Neuronal stem cell (in vitro differentiated cells): ENCODE measurements around the gene SOBP.

Experiments
- DNase-seq: peaks from one replicate; pipeline ENCODE4 v3.0.0-alpha.2; 2013; ENCODE audit warnings: low spot score
- H2AFZ ChIP-seq: one replicate; pipeline ENCODE4 v1.6.1; 2013; ENCODE audit warnings: mild to moderate bottlenecking, low read length, inconsistent platforms
- H2AK5ac ChIP-seq: 2 replicates; pipeline ENCODE4 v1.6.1; 2013; ENCODE audit warnings: low read depth, mild to moderate bottlenecking, inconsistent platforms, low read length, moderate library complexity, mixed read lengths
- H2BK120ac ChIP-seq: 2 replicates; pipeline ENCODE4 v1.6.1; 2013; ENCODE audit warnings: low read depth, mild to moderate bottlenecking, inconsistent platforms, low read length, moderate library complexity, mixed read lengths
- H2BK12ac ChIP-seq: one replicate; pipeline ENCODE4 v1.6.1; 2013; ENCODE audit warnings: low read length, inconsistent platforms
- H2BK15ac ChIP-seq: 2 replicates; pipeline ENCODE4 v1.6.1; 2013; ENCODE audit warnings: mild to moderate bottlenecking, low read length, inconsistent platforms, mixed read lengths
- H2BK5ac ChIP-seq: one replicate; pipeline ENCODE4 v1.6.1; 2013; ENCODE audit warnings: inconsistent platforms, mild to moderate bottlenecking, low read length, moderate library complexity
- H3K14ac ChIP-seq: one replicate; pipeline ENCODE4 v1.6.1; 2013; ENCODE audit warnings: low read length, inconsistent platforms
- H3K18ac ChIP-seq: 2 replicates; pipeline ENCODE4 v1.6.1; 2013; ENCODE audit warnings: low read length, inconsistent platforms
- H3K23ac ChIP-seq: 2 replicates; pipeline ENCODE4 v1.6.1; 2013; ENCODE audit warnings: low read depth, mild to moderate bottlenecking, mixed read lengths, low read length, inconsistent platforms; ENCODE audit not compliant: poor library complexity
- H3K27ac ChIP-seq: replicated peaks from 3 replicates; pipeline ENCODE4 v1.5.1; 2013; ENCODE audit warnings: low read length, inconsistent platforms
- H3K27me3 ChIP-seq, 3 experiments: 2 replicates each; pipeline ENCODE4 v1.6.1; 2013; ENCODE audit warnings: low read length in 3 of 3, mild to moderate bottlenecking in 2 of 3, inconsistent platforms in 1 of 3, low read depth in 1 of 3, mixed read lengths in 1 of 3, moderate library complexity in 1 of 3; ENCODE audit not compliant: control insufficient read depth in 3 of 3, insufficient read depth in 3 of 3
- H3K36me3 ChIP-seq, 2 donors: replicated peaks in 1 of 2; 2 replicates each; pipeline ENCODE4 v1.6.1; 2013; ENCODE audit warnings: low read length in 2 of 2; ENCODE audit not compliant: control insufficient read depth in 2 of 2, insufficient read depth in 2 of 2
- H3K4ac ChIP-seq: 2 replicates; pipeline ENCODE4 v1.6.1; 2013; ENCODE audit warnings: inconsistent platforms, mild to moderate bottlenecking, low read length, moderate library complexity
- H3K4me1 ChIP-seq, 2 donors: 1 replicate in 1 of 2; 2 replicates in 1 of 2; pipeline ENCODE4 v1.6.1; 2013; ENCODE audit warnings: low read length in 2 of 2, low read depth in 1 of 2; ENCODE audit not compliant: control insufficient read depth in 2 of 2, insufficient read depth in 1 of 2
- H3K4me2 ChIP-seq: one replicate; pipeline ENCODE4 v1.6.1; 2013; ENCODE audit warnings: mild to moderate bottlenecking, low read length, inconsistent platforms; ENCODE audit not compliant: insufficient read depth, poor library complexity, severe bottlenecking
- H3K4me3 ChIP-seq, 2 donors: 2 replicates each; pipeline ENCODE4 v1.5.1; 2013; ENCODE audit warnings: low read length in 2 of 2, mild to moderate bottlenecking in 2 of 2, inconsistent platforms in 1 of 2, moderate library complexity in 1 of 2
- H3K79me1 ChIP-seq: one replicate; pipeline ENCODE4 v1.6.1; 2013; ENCODE audit warnings: low read depth, mild to moderate bottlenecking, inconsistent platforms, low read length, moderate library complexity
- H3K9ac ChIP-seq: one replicate; pipeline ENCODE4 v1.6.1; 2013; ENCODE audit warnings: mild to moderate bottlenecking, low read depth, low read length, inconsistent platforms; ENCODE audit not compliant: poor library complexity
- H3K9me3 ChIP-seq, 2 donors: replicated peaks in 1 of 2; 2 replicates each; pipeline versions ENCODE3 to v1.6.1; 2013; ENCODE audit warnings: low read length in 2 of 2, mild to moderate bottlenecking in 2 of 2, inconsistent platforms in 1 of 2, low read depth in 1 of 2, mixed read lengths in 1 of 2, moderate library complexity in 1 of 2; ENCODE audit not compliant: control insufficient read depth in 2 of 2, insufficient read depth in 1 of 2
- H4K8ac ChIP-seq: one replicate; pipeline ENCODE4 v1.6.1; 2013; ENCODE audit warnings: low read depth, mild to moderate bottlenecking, inconsistent platforms, low read length, moderate library complexity
- H4K91ac ChIP-seq: one replicate; pipeline ENCODE4 v1.6.1; 2013; ENCODE audit warnings: low read length, low read depth, mild to moderate bottlenecking, inconsistent platforms; ENCODE audit not compliant: poor library complexity
- WGBS, 2 donors: extraction: QIAGEN DNeasy Blood & Tissue Kit; methylation state at CpG; one replicate each; pipeline ENCODE4 v1.1.7; 2013; ENCODE audit warnings: missing lambda C conversion rate in 2 of 2, mixed read lengths in 1 of 2; ENCODE audit not compliant: insufficient read length in 2 of 2, insufficient replicate concordance in 1 of 2; ENCODE audit errors: extremely low coverage in 2 of 2; 5-methylcytosine and 5-hydroxymethylcytosine counted together

Gene SOBP

DNA sequence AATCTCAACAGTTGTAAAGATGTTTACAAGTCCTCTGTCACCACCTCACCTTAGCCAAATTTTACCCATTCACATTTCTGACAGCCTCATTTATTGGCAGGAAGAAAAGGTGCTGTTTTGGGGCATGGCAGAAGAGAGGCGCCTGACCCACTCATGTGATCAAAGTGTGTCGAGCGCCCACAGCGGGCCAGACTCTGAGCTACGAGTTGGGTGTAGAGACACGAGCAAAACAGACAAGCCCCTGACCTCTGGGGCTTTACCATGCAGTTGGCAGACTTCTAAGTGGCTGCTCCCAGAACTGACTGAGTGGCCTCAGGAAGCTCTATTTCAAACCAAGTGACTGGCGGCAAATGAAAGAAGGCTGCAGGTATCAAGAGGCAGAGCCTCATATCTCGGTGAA is 167.0 kb downstream of the SOBP start:
- H3K4me3 ChIP-seq, result no peak overlapping the region
- no peak overlapping the region for H3K18ac ChIP-seq
- no peak overlapping the region for H2BK120ac ChIP-seq
- H3K9me3 ChIP-seq, result peaks cover 0 to 6% of the 10 kb centered on the region in 2 donors
- H2BK12ac ChIP-seq, result no peak overlapping the region
- H2AK5ac ChIP-seq, result no peak overlapping the region
- no peak overlapping the region for H3K14ac ChIP-seq
- H3K4ac ChIP-seq, result no peak overlapping the region
- H3K4me1 ChIP-seq, result peaks cover 11 to 13% of the 10 kb centered on the region in 2 donors
- no peak overlapping the region for H3K4me2 ChIP-seq
- no peak overlapping the region for H2BK5ac ChIP-seq
- no peak overlapping the region for H4K8ac ChIP-seq
- no peaks in the 10 kb centered on the region for H3K79me1 ChIP-seq
- DNase-seq, result no peak
- no peak overlapping the region for H3K9ac ChIP-seq
- H3K27me3 ChIP-seq, result no peaks in the 10 kb centered on the region
- H3K36me3 ChIP-seq, result peaks cover 0 to 47% of the 10 kb centered on the region in 2 donors
- no peak overlapping the region for H2BK15ac ChIP-seq
- H3K27ac ChIP-seq, result no peak overlapping the region
- no peak overlapping the region for H3K23ac ChIP-seq
- no CpG with 5 or more reads among the region's 8 CpGs for WGBS, 2 donors
- no peak overlapping the region for H2AFZ ChIP-seq
- H4K91ac ChIP-seq, result no peak overlapping the region

DNA sequence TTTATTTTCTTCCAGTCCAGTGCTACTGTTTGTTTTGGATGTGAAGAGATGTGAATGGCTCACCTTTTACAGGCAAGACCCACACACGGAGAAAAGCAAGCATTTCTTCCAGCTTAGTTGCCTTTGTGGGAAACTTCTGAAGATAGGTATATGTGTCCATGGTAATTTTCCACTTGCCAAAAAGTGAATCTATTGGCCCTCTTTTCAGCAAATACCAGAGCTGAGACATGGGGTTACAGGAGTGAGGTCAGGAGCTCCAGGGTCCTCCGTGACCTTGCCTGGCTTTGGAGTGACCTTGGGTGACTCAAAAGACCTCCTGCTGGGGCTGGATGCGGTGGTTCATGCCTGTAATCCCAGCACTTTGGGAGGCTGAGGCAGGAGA is 167.4 kb downstream of the SOBP start:
- peaks cover 0 to 1% of the 10 kb centered on the region in 2 donors for H3K9me3 ChIP-seq
- no peak overlapping the region for H2BK12ac ChIP-seq
- no peak overlapping the region for H3K18ac ChIP-seq
- H3K9ac ChIP-seq, result no peak overlapping the region
- WGBS, 2 donors, result no CpG with 5 or more reads among the region's 3 CpGs
- no peak overlapping the region for H3K4ac ChIP-seq
- H3K27me3 ChIP-seq, result no peaks in the 10 kb centered on the region
- no peak overlapping the region for H2BK15ac ChIP-seq
- H3K4me3 ChIP-seq, result no peak overlapping the region
- H2AFZ ChIP-seq, result no peak overlapping the region
- H2BK120ac ChIP-seq, result no peak overlapping the region
- no peak overlapping the region for H4K8ac ChIP-seq
- H3K14ac ChIP-seq, result no peak overlapping the region
- H3K27ac ChIP-seq, result no peak overlapping the region
- no peak overlapping the region for H3K23ac ChIP-seq
- peaks cover 0 to 47% of the 10 kb centered on the region in 2 donors for H3K36me3 ChIP-seq
- DNase-seq, result no peak
- peaks cover 13 to 15% of the 10 kb centered on the region in 2 donors for H3K4me1 ChIP-seq
- no peak overlapping the region for H3K4me2 ChIP-seq
- no peaks in the 10 kb centered on the region for H3K79me1 ChIP-seq
- no peak overlapping the region for H2BK5ac ChIP-seq
- no peak overlapping the region for H2AK5ac ChIP-seq
- H4K91ac ChIP-seq, result no peak overlapping the region

DNA sequence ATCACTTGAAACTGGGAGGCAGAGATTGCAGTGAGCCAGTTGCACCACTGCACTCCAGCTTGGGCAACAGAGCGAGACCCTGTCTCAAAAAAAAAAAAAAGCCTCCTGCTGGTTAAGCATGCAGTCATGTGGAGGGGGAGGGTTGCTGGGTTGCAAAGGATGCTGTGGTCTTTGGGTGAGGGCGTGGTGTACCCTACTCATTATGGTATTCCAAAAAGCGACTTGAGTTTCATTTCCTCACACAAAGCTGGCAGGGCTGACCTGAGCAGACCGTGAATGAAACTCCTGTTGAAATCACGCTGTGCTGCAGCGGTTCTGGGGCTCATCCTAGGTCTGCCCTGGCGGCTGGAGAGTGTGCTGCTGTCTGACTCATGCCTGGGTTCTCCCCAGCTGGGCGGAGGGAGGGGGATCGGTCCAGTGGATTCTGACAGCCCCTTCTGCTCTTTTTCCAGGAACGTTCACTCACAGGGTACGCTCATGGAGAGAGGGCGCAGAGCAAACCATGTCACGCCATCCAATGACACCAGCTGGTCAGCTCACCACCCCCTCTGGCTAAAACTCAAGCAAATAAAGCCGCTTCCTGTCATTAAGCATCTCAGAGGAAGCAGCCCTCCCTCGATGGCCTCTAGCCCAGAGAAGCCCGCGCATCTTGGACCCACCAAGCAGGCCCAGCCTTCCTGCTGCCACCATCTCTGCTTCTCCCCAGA is 168.0 kb downstream of the SOBP start:
- Histone ChIP-seq H2BK120ac (no peak overlapping the region), H2BK12ac (no peak overlapping the region), H3K23ac (no peak overlapping the region), H3K4me3 (no peak overlapping the region), H4K8ac (no peak overlapping the region), H2BK5ac (no peak overlapping the region), H2AFZ (no peak overlapping the region), H3K18ac (peak overlapping the region; percentile 39), H3K4me1 (peaks cover 13 to 16% of the 10 kb centered on the region in 2 donors), H3K4ac (no peak overlapping the region), H2AK5ac (peak overlapping the region; percentile 24), H3K4me2 (no peak overlapping the region), H3K14ac (no peak overlapping the region), H3K9me3 (no peaks in the 10 kb centered on the region), H3K79me1 (no peaks in the 10 kb centered on the region), H3K36me3 (peaks cover 0 to 47% of the 10 kb centered on the region in 2 donors), H3K27me3 (no peaks in the 10 kb centered on the region), H2BK15ac (no peak overlapping the region), H3K27ac (no peak overlapping the region), H4K91ac (no peak overlapping the region), H3K9ac (no peak overlapping the region)
- WGBS, 2 donors, result no CpG with 5 or more reads among the region's 17 CpGs
- DNase-seq, result no peak

DNA sequence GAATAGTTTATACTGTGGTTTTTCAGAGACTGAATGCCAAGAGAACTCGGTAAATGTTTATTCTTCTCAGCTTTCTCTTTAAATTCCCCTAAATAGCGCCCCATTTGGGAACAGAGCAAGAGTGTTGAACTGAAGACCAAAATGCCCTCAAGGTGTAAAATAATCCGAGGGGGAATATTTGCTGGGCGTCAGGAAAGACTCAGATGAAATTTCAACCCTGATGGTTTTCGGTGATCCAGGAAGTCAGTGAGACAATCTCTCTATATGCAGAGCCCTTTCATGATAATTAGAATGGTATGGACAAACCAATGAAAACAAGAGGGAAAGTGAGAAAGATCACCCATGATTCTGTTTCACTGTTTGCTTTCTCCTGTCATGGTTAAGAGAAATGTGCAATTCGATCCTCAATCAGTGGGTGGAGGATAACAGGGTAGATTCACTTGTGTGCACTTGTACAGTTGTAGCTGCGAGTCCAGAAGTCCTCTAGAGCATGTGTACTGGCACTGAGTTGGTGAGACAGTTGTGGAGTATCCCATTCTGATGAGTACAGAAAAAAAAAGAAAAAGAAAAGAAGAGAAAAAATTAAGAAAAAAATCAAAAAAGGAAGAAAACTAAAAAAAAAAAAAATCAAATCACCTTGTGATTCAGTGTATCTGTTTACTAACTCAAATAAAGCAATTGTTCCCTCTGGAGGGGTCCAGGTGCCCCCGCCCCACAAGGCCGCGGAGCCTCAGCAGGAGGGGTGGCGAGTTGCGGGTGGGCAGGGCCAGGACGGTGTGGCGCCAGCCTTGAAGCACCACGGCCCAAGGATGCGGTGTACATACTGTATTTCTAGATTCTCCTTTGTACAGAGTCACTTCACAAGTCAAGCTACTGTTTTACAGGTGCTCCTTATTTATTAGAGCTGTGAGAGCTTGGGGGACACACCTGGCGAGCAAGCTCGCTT is 169.3 kb downstream of the SOBP start:
- WGBS, 2 donors, result no CpG with 5 or more reads among the region's 18 CpGs
- H2AFZ ChIP-seq, result no peak overlapping the region
- no peaks in the 10 kb centered on the region for H3K27me3 ChIP-seq
- H3K79me1 ChIP-seq, result no peaks in the 10 kb centered on the region
- no peak overlapping the region for H3K9ac ChIP-seq
- no peak overlapping the region for H2BK120ac ChIP-seq
- H2BK5ac ChIP-seq, result no peak overlapping the region
- H3K4ac ChIP-seq, result no peak overlapping the region
- H2AK5ac ChIP-seq, result no peak overlapping the region
- no peak overlapping the region for H3K4me2 ChIP-seq
- peaks cover 13 to 16% of the 10 kb centered on the region in 2 donors for H3K4me1 ChIP-seq
- H3K9me3 ChIP-seq, result no peaks in the 10 kb centered on the region
- no peak overlapping the region for H2BK15ac ChIP-seq
- H4K8ac ChIP-seq, result no peak overlapping the region
- H3K23ac ChIP-seq, result no peak overlapping the region
- H3K4me3 ChIP-seq, result no peak overlapping the region
- H3K27ac ChIP-seq, result no peak overlapping the region
- peaks cover 0 to 47% of the 10 kb centered on the region in 2 donors for H3K36me3 ChIP-seq
- no peak overlapping the region for H4K91ac ChIP-seq
- no peak overlapping the region for H3K18ac ChIP-seq
- no peak overlapping the region for H3K14ac ChIP-seq
- no peak for DNase-seq
- no peak overlapping the region for H2BK12ac ChIP-seq
